ENCODE measurements around the gene DEK.

DEK gene

GRCh38 chr6:18265787-18266522 lies 1.6 kb upstream of the DEK start:
- DNase-seq, result no peak

GRCh38 chr6:18264923-18265377 lies 620 bp upstream of the DEK start:
- DNase-seq, result no peak

DNA sequence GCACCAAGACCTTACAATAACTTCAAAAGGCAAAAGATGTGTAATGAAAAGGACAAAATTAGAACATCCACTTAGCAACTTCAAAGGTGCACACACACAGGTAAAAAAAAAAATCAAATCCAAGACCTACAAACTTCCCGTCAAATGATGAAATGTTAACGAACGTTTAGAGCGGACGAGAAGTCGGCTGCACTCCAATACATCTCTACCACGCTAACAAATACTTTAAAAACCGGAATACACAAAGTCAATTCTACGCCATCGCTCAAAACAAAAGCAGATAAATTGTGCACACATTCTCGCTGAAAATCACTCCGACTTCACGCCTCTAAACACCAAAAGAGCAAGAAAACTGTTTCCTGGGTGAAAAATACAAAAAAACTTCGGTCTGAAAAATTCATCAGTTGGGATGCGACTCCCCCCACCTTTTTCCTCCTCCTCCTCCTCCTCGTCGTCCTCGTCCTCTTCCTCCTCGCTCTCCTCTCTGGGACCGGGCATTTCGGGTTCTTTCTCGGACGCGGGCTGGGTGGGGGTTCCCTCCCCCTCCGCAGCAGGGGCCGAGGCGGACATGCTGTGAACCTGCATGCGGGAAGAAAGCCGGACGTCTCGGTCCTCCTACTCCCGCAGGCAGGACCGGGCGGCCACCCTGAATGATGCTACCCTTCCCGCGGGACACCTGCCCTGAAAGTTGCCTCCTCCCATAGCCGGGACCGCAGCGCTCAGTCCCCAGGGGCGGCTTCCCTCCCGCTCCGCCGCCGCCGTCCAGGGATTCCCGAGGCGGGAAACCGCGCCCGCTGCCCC lies 712 bp downstream of the DEK start:
- DNase-seq, result peak; percentile 33

- peak; percentile 56 for DNase-seq
Measured at GRCh38 chr6:18262702-18263417, 1.5 kb downstream of the DEK start.

GRCh38 chr6:18261877-18262276 lies 2.5 kb downstream of the DEK start:
- no peak for DNase-seq

- peak; percentile 21 for DNase-seq
Measured at GRCh38 chr6:18260448-18261106, 3.8 kb downstream of the DEK start.

DNA sequence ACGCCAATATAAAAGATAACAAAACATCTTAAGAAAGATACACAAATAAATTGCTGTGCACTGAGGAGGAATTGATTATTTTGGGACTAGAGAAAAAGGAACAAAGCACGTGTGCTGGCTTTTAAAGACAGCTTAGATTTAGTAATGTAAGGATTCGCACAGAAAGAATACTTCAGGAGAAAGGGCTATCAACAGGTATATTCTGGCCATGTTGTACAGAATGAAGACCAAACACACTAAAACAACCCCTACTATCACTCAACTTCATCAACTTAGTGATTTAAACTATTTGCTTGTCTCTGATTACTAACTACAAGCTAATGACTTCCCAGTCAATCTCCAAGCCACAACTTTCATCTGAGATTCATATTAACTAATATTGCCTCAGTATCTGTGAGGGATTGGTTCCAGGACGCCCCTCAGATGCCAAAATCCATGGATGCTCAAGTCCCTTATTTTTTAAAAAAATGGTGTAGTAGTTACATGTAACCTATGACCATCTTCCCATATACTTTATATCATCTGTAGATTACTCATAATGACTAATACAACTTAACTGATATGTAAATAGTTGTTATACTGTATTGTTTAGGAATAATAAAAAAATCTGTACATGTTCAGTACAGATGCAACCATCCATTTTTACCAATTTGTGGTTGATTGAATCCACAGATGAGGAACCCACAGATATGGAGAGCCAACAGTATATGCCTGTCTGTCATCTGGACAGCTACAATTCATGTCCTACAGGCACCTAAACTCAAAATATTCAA lies 4.5 kb downstream of the DEK start:
- no peak for DNase-seq

GRCh38 chr6:18254793-18255192 lies 9.5 kb downstream of the DEK start:
- DNase-seq, result no peak

DNA sequence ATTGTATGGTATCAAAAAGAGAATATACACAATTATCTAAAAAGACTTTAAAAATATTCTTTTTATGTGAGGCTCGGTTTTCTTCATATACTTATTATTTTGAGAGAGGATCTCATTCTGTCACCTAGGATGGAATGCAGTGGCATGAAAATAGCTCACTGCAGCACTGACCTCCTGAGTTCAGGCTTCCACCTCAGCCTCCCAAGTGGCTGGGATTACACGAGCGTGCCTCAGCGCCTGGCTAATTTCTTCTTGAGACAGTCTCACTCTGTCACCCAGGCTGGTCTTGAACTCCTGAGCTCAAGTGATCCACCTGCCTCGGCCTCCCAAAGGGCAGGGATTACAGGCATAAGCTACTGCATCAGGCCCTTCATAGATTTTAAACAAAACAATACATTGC lies 10.7 kb downstream of the DEK start:
- DNase-seq, result no peak

DNA sequence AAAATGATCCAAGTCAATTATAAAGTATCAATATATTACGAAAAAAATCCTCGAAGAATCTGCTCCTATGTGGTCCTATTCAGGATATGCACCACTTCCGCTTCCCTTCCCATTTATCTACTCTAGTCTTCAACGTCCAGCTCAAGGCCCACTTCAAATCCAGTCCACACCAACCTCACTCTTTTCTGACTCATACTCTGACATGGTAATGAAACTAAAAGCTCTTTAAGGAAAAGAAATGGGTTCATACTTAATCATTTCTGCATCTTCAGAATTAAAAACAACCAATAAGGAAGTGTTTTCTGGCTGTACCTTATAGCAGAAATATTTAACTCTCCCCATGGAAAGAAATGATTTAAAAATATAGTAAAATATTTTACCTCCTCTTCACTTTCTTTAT lies 15.1 kb downstream of the DEK start:
- DNase-seq, result no peak

DNA sequence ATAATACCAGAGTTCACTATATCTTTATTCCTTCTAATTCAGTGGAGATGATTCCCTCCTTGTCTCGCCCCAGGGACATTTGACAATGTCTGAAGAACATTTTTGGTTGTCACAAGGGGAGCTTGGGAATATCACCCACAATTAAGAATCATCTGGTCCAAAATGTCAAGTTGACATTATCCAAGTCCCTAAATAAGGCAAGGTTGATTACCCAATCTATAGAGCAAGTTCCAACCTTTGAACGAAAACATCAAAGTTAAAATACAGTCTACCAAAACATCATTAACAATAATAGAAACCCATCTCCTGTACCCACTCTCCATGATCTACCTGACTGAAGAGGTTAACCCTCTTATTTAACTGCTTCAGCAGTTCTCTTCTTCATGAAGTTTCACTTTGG lies 15.6 kb downstream of the DEK start:
- no peak for DNase-seq

- no peak for DNase-seq
Measured at GRCh38 chr6:18247002-18247401, 17.3 kb downstream of the DEK start.

DNA sequence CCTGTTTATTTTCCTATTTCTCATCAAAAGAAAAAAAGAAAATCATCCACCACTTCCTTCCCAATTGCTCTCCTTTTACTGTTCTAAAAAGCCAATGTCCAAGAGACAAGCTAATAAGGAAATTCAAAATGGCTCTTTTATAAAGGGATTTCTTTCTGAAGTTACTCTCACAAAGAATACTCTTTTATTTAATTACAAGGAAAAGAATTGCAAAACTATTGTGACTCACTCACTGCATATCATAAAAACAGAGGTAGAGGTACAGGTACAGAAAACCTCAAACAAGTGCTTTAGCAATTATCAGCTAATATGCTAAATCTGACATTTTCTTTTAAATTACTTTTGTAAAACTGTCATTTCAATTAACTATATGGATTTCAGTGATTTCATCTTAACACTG lies 18.1 kb downstream of the DEK start:
- DNase-seq, result no peak

GRCh38 chr6:18245642-18246041 lies 18.7 kb downstream of the DEK start:
- peak; percentile 32 for DNase-seq

GRCh38 chr6:18245079-18245478 lies 19.3 kb downstream of the DEK start:
- no peak for DNase-seq

GRCh38 chr6:18244251-18244650 lies 20.1 kb downstream of the DEK start:
- no peak for DNase-seq

- DNase-seq, result no peak
Measured at GRCh38 chr6:18243302-18243893, 20.9 kb downstream of the DEK start.

- DNase-seq, result no peak
Measured at GRCh38 chr6:18242062-18242851, 22.1 kb downstream of the DEK start.

GRCh38 chr6:18241208-18242038 lies 22.9 kb downstream of the DEK start:
- no peak for DNase-seq

GRCh38 chr6:18240230-18240629 lies 24.1 kb downstream of the DEK start:
- DNase-seq, result no peak

Data from CD4-positive, alpha-beta T cell treated with Interleukin-10 for 1 hour (primary cell).